HEK293 (cell line): Measurements from ENCODE around the gene C4orf36.
A peak's percentile ranks its signal among the peaks of the same experiment; 100 is the strongest.

Experiments used
- IKZF3 ChIP-seq: fragments of 450-650 bp; IDR thresholded peaks from 2 replicates; pipeline ENCODE4 v1.5.0; 2018; ENCODE audit warnings: missing biosample characterization, mild to moderate bottlenecking, missing genetic modification characterization, moderate library complexity
- PRDM1 ChIP-seq: fragments of 450-650 bp; formaldehyde crosslinking; IDR thresholded peaks from 2 replicates; pipeline ENCODE4; 2016; ENCODE audit warnings: missing biosample characterization, missing genetic modification characterization
- SALL2 ChIP-seq: fragments of 450-650 bp; formaldehyde crosslinking; IDR thresholded peaks from 2 replicates; pipeline ENCODE4 v1.5.0; 2017; ENCODE audit warnings: missing biosample characterization, mild to moderate bottlenecking, missing genetic modification characterization, borderline replicate concordance
- SP2 ChIP-seq: fragments of 450-650 bp; formaldehyde crosslinking; IDR thresholded peaks from 2 replicates; pipeline ENCODE4 v1.5.1; 2016; ENCODE audit warnings: missing biosample characterization, missing genetic modification characterization
- SP3 ChIP-seq: fragments of 450-650 bp; formaldehyde crosslinking; IDR thresholded peaks from 2 replicates; pipeline ENCODE4 v1.5.1; 2016; ENCODE audit warnings: missing biosample characterization, missing genetic modification characterization
- TRIM28 ChIP-seq: IDR thresholded peaks from 2 replicates; pipeline ENCODE4 v1.6.1; 2011; ENCODE audit warnings: low read length, control low read depth, borderline replicate concordance
- WT1 ChIP-seq: fragments of 450-650 bp; formaldehyde crosslinking; IDR thresholded peaks from 2 replicates; pipeline ENCODE4 v1.5.1; 2016; ENCODE audit warnings: missing biosample characterization, missing genetic modification characterization
- ZBTB17 ChIP-seq: fragments of 450-650 bp; formaldehyde crosslinking; IDR thresholded peaks from 2 replicates; pipeline ENCODE4 v1.5.1; 2016; ENCODE audit warnings: missing biosample characterization, missing genetic modification characterization
- ZFP3 ChIP-seq: fragments of 450-650 bp; formaldehyde crosslinking; IDR thresholded peaks from 2 replicates; pipeline ENCODE4 v1.5.1; 2016; ENCODE audit warnings: low read depth, missing biosample characterization, missing genetic modification characterization
- ZFP37 ChIP-seq: fragments of 450-650 bp; formaldehyde crosslinking; IDR thresholded peaks from 2 replicates; pipeline ENCODE4 v1.5.1; 2016; ENCODE audit warnings: missing biosample characterization, missing genetic modification characterization
- ZFP69B ChIP-seq: fragments of 450-650 bp; formaldehyde crosslinking; IDR thresholded peaks from 2 replicates; pipeline ENCODE4 v1.5.1; 2016; ENCODE audit warnings: missing biosample characterization, missing genetic modification characterization
- ZIC2 ChIP-seq: fragments of 450-650 bp; formaldehyde crosslinking; IDR thresholded peaks from 2 replicates; pipeline ENCODE4 v1.5.1; 2016; ENCODE audit warnings: missing biosample characterization, missing genetic modification characterization
- ZNF140 ChIP-seq: fragments of 450-650 bp; formaldehyde crosslinking; IDR thresholded peaks from 2 replicates; pipeline ENCODE4 v1.5.1; 2016; ENCODE audit warnings: missing biosample characterization, missing genetic modification characterization
- ZNF184 ChIP-seq: fragments of 450-650 bp; IDR thresholded peaks from 2 replicates; pipeline ENCODE4 v1.5.1; 2018; ENCODE audit warnings: missing biosample characterization, mild to moderate bottlenecking, missing genetic modification characterization
- ZNF2 ChIP-seq: fragments of 450-650 bp; formaldehyde crosslinking; IDR thresholded peaks from 2 replicates; pipeline ENCODE4 v1.5.1; 2016; ENCODE audit warnings: missing biosample characterization, missing genetic modification characterization
- ZNF335 ChIP-seq: fragments of 450-650 bp; formaldehyde crosslinking; conservative IDR thresholded peaks from 2 replicates; pipeline ENCODE4 v1.5.1; 2016; ENCODE audit warnings: missing biosample characterization, missing genetic modification characterization
- ZNF341 ChIP-seq: fragments of 450-650 bp; formaldehyde crosslinking; IDR thresholded peaks from 2 replicates; pipeline ENCODE4; 2016; ENCODE audit warnings: low read depth, missing biosample characterization, missing genetic modification characterization
- ZNF366 ChIP-seq: fragments of 450-650 bp; formaldehyde crosslinking; conservative IDR thresholded peaks from 2 replicates; pipeline ENCODE4 v1.5.1; 2016; ENCODE audit warnings: missing biosample characterization, missing genetic modification characterization
- ZNF37A ChIP-seq: fragments of 450-650 bp; IDR thresholded peaks from 2 replicates; pipeline ENCODE4 v1.5.1; 2018; ENCODE audit warnings: missing biosample characterization, missing genetic modification characterization
- ZNF529 ChIP-seq: fragments of 450-650 bp; formaldehyde crosslinking; IDR thresholded peaks from 2 replicates; pipeline ENCODE4 v1.5.1; 2017; ENCODE audit warnings: missing genetic modification characterization, missing biosample characterization; ENCODE audit not compliant: insufficient replicate concordance
- ZNF561 ChIP-seq: fragments of 450-650 bp; IDR thresholded peaks from 2 replicates; pipeline ENCODE4 v1.5.1; 2018; ENCODE audit warnings: missing biosample characterization, missing genetic modification characterization, borderline replicate concordance
- ZNF626 ChIP-seq: fragments of 450-650 bp; sonication (Bioruptor Pico); formaldehyde crosslinking; IDR thresholded peaks from 2 replicates; pipeline ENCODE4 v1.5.1; 2018; ENCODE audit warnings: missing biosample characterization, missing genetic modification characterization, inconsistent platforms
- ZNF701 ChIP-seq: fragments of 450-650 bp; formaldehyde crosslinking; IDR thresholded peaks from 2 replicates; pipeline ENCODE4 v1.5.1; 2016; ENCODE audit warnings: missing biosample characterization, missing genetic modification characterization
- ZNF747 ChIP-seq: fragments of 450-650 bp; formaldehyde crosslinking; IDR thresholded peaks from 2 replicates; pipeline ENCODE4 v1.5.1; 2016; ENCODE audit warnings: missing biosample characterization, missing genetic modification characterization
- ZNF76 ChIP-seq: fragments of 450-650 bp; formaldehyde crosslinking; IDR thresholded peaks from 2 replicates; pipeline ENCODE4; 2016; ENCODE audit warnings: low read depth, missing biosample characterization, missing genetic modification characterization, borderline replicate concordance
- ZNF837 ChIP-seq: fragments of 450-650 bp; formaldehyde crosslinking; IDR thresholded peaks from 2 replicates; pipeline ENCODE4 v1.5.1; 2016; ENCODE audit warnings: missing biosample characterization, missing genetic modification characterization
- ZSCAN30 ChIP-seq: fragments of 450-650 bp; IDR thresholded peaks from 2 replicates; pipeline ENCODE4 v1.5.1; 2018; ENCODE audit warnings: missing biosample characterization, mild to moderate bottlenecking, missing genetic modification characterization, moderate library complexity
- TF ChIP-seq, protein P1 (sequence below): fragments of 450-650 bp; formaldehyde crosslinking; IDR thresholded peaks from 2 replicates; pipeline ENCODE4 v1.5.1; 2016; ENCODE audit warnings: missing biosample characterization, missing genetic modification characterization
- TF ChIP-seq, protein P2 (sequence below): fragments of 450-650 bp; formaldehyde crosslinking; IDR thresholded peaks from 2 replicates; pipeline ENCODE4 v1.5.1; 2016; ENCODE audit warnings: missing biosample characterization, missing genetic modification characterization
- TF ChIP-seq, protein P3 (sequence below): fragments of 450-650 bp; formaldehyde crosslinking; IDR thresholded peaks from 2 replicates; pipeline ENCODE4 v1.5.1; 2016; ENCODE audit warnings: missing biosample characterization, missing genetic modification characterization, low read depth
- TF ChIP-seq, protein P4 (sequence below): fragments of 450-650 bp; formaldehyde crosslinking; IDR thresholded peaks from 2 replicates; pipeline ENCODE4 v1.5.1; 2016; ENCODE audit warnings: missing biosample characterization, missing genetic modification characterization
- TF ChIP-seq, protein P5 (sequence below): fragments of 450-650 bp; formaldehyde crosslinking; IDR thresholded peaks from 2 replicates; pipeline ENCODE4 v1.5.1; 2016; ENCODE audit warnings: missing biosample characterization, missing genetic modification characterization

The C4orf36 gene

DNA sequence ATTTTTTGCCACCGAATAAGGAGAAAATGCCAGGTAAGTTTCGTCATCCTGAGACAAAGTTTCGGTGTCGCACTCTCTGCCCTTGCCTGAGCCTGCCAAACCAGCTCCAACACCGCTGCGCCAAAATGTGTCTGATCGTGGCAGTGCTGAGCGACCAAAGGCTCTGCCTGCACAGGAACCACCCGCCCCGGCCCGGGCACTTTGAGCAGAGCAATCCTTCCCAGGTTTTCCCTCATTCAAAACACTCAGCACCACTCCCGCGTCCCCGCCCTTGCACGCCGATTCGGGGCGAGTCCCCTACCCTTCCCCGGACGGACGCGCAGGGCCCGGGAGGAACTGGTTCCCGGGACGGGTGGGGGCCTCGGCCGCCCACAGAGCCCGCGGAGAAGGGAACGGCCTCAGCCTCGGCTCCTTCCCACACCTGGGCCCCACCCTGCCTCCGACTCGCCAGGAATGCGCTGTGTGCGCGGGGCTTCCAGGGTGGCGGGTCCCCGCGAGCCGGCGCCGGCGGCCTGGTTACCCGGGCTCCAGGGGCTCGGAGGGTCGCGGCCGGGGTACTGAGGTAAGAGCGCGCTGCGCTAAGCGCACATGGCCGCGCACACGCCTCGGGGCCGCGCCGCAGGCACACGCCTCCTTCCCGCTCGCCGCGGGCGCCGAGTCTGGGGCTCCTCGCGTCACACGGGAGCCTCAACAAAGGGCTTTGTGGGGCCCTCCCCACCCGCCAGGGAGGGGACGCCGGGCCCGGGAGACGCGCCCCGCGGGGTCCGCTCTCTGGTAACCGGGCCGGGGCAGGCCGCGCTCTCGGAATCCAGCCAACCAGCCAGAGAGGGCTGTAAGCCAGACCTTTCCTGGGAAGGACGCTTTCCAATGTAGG, at the start of gene C4orf36 (continued):
- TF ChIP-seq, protein P1, sequence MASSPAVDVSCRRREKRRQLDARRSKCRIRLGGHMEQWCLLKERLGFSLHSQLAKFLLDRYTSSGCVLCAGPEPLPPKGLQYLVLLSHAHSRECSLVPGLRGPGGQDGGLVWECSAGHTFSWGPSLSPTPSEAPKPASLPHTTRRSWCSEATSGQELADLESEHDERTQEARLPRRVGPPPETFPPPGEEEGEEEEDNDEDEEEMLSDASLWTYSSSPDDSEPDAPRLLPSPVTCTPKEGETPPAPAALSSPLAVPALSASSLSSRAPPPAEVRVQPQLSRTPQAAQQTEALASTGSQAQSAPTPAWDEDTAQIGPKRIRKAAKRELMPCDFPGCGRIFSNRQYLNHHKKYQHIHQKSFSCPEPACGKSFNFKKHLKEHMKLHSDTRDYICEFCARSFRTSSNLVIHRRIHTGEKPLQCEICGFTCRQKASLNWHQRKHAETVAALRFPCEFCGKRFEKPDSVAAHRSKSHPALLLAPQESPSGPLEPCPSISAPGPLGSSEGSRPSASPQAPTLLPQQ: peak; percentile 92
- TF ChIP-seq SALL2 (tag by site-specific recombination) (no peak), ZNF529 (tag by site-specific recombination) (no peak), ZNF341 (peak; percentile 83), ZNF184 (peak; percentile 44; the same call in 1 of the 2 replicates), ZNF837 (no peak), SP2 (peak; percentile 30; the same call in 1 of the 2 replicates), ZFP69B (peak; percentile 82), ZNF701 (tag by site-specific recombination) (no peak), IKZF3 (peak; percentile 74), PRDM1 (tag by site-specific recombination) (0 out of 2 replicates have a peak, but pooled peaks have one; percentile 8), TRIM28 (no peak), ZNF76 (tag by site-specific recombination) (peak; percentile 74; the same call in 1 of the 2 replicates), ZNF37A (tag by site-specific recombination) (no peak), ZNF335 (peak; percentile 90), ZNF747 (tag by site-specific recombination) (no peak), ZNF626 (no peak), ZFP3 (no peak), ZBTB17 (tag by site-specific recombination) (peak; percentile 91), ZIC2 (tag by site-specific recombination) (peak; percentile 52; the same call in 1 of the 2 replicates), ZNF366 (tag by site-specific recombination) (peak; percentile 53), SP3 (tag by site-specific recombination) (peak; percentile 27; the same call in 1 of the 2 replicates), ZSCAN30 (tag by site-specific recombination) (0 out of 2 replicates have a peak, but pooled peaks have one; percentile 44), ZNF140 (tag by site-specific recombination) (no peak), ZNF561 (tag by site-specific recombination) (peak; percentile 79; the same call in 1 of the 2 replicates), ZFP37 (0 out of 2 replicates have a peak, but pooled peaks have one; percentile 47), WT1 (tag by site-specific recombination) (0 out of 2 replicates have a peak, but pooled peaks have one; percentile 10), ZNF2 (peak; percentile 78; the same call in 1 of the 2 replicates)
- TF ChIP-seq, protein P2, sequence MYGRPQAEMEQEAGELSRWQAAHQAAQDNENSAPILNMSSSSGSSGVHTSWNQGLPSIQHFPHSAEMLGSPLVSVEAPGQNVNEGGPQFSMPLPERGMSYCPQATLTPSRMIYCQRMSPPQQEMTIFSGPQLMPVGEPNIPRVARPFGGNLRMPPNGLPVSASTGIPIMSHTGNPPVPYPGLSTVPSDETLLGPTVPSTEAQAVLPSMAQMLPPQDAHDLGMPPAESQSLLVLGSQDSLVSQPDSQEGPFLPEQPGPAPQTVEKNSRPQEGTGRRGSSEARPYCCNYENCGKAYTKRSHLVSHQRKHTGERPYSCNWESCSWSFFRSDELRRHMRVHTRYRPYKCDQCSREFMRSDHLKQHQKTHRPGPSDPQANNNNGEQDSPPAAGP: peak; percentile 74
- TF ChIP-seq, protein P3, sequence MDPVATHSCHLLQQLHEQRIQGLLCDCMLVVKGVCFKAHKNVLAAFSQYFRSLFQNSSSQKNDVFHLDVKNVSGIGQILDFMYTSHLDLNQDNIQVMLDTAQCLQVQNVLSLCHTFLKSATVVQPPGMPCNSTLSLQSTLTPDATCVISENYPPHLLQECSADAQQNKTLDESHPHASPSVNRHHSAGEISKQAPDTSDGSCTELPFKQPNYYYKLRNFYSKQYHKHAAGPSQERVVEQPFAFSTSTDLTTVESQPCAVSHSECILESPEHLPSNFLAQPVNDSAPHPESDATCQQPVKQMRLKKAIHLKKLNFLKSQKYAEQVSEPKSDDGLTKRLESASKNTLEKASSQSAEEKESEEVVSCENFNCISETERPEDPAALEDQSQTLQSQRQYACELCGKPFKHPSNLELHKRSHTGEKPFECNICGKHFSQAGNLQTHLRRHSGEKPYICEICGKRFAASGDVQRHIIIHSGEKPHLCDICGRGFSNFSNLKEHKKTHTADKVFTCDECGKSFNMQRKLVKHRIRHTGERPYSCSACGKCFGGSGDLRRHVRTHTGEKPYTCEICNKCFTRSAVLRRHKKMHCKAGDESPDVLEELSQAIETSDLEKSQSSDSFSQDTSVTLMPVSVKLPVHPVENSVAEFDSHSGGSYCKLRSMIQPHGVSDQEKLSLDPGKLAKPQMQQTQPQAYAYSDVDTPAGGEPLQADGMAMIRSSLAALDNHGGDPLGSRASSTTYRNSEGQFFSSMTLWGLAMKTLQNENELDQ (tag by site-specific recombination): no peak
- TF ChIP-seq, protein P4, sequence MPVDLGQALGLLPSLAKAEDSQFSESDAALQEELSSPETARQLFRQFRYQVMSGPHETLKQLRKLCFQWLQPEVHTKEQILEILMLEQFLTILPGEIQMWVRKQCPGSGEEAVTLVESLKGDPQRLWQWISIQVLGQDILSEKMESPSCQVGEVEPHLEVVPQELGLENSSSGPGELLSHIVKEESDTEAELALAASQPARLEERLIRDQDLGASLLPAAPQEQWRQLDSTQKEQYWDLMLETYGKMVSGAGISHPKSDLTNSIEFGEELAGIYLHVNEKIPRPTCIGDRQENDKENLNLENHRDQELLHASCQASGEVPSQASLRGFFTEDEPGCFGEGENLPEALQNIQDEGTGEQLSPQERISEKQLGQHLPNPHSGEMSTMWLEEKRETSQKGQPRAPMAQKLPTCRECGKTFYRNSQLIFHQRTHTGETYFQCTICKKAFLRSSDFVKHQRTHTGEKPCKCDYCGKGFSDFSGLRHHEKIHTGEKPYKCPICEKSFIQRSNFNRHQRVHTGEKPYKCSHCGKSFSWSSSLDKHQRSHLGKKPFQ (tag by site-specific recombination): no peak
- TF ChIP-seq, protein P5, sequence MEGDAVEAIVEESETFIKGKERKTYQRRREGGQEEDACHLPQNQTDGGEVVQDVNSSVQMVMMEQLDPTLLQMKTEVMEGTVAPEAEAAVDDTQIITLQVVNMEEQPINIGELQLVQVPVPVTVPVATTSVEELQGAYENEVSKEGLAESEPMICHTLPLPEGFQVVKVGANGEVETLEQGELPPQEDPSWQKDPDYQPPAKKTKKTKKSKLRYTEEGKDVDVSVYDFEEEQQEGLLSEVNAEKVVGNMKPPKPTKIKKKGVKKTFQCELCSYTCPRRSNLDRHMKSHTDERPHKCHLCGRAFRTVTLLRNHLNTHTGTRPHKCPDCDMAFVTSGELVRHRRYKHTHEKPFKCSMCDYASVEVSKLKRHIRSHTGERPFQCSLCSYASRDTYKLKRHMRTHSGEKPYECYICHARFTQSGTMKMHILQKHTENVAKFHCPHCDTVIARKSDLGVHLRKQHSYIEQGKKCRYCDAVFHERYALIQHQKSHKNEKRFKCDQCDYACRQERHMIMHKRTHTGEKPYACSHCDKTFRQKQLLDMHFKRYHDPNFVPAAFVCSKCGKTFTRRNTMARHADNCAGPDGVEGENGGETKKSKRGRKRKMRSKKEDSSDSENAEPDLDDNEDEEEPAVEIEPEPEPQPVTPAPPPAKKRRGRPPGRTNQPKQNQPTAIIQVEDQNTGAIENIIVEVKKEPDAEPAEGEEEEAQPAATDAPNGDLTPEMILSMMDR: peak; percentile 38
